ENCODE results near the gene SPATA25.
"Not testable (repeated sequence)": the region's sequence is repeated elsewhere in the genome, so short reads cannot be mapped to it uniquely, and the experiment has no call there.

SPATA25 gene

GRCh38 chr20:45882469-45883099 is 4.8 kb downstream of the SPATA25 start:
- DNase-seq (ENCODE audit: low read depth): no peak
- H3K4me3 ChIP-seq (ENCODE audit: low read length): no peak overlapping the region
- no peak for TF ChIP-seq CTCF (conservative IDR thresholded peaks at IDR 0.05; ENCODE audit: low read length)

GRCh38 chr20:45880988-45881788 is 6.2 kb downstream of the SPATA25 start, which contains the start of gene ZSWIM1:
Gene ZSWIM1, plus strand, starts transcription at chr20:45881227. Its CDS starts 1,366 bp downstream, at chr20:45882593.
- DNase-seq (ENCODE audit: low read depth): peak; percentile 99
- TF ChIP-seq CTCF (conservative IDR thresholded peaks at IDR 0.05; ENCODE audit: low read length): no peak
- peak within 1 kb of the TSS; percentile 94 for H3K4me3 ChIP-seq (ENCODE audit: low read length)

GRCh38 chr20:45878076-45878761 is 9.2 kb downstream of the SPATA25 start:
- DNase-seq (ENCODE audit: low read depth): peak; percentile 75
- no peak overlapping the region for H3K4me3 ChIP-seq (ENCODE audit: low read length)
- TF ChIP-seq CTCF (conservative IDR thresholded peaks at IDR 0.05; ENCODE audit: low read length): no peak

GRCh38 chr20:45874576-45874975 is 12.8 kb downstream of the SPATA25 start:
- H3K4me3 ChIP-seq (ENCODE audit: low read length): no peak overlapping the region
- no peak for TF ChIP-seq CTCF (conservative IDR thresholded peaks at IDR 0.05; ENCODE audit: low read length)
- DNase-seq (ENCODE audit: low read depth): no peak

- not testable (repeated sequence) for H3K4me3 ChIP-seq (ENCODE audit: low read length); DNase-seq (ENCODE audit: low read depth)
Observed at GRCh38 chr20:45874104-45874481, 13.3 kb downstream of the SPATA25 start.

GRCh38 chr20:45873409-45874103 is 13.9 kb downstream of the SPATA25 start:
- H3K4me3 ChIP-seq (ENCODE audit: low read length): no peak overlapping the region
- no peak for DNase-seq (ENCODE audit: low read depth)
- no peak for TF ChIP-seq CTCF (conservative IDR thresholded peaks at IDR 0.05; ENCODE audit: low read length)

- no peak for TF ChIP-seq CTCF (conservative IDR thresholded peaks at IDR 0.05; ENCODE audit: low read length)
- no peak overlapping the region for H3K4me3 ChIP-seq (ENCODE audit: low read length)
- DNase-seq (ENCODE audit: low read depth): no peak
Observed at GRCh38 chr20:45872626-45873025, 14.8 kb downstream of the SPATA25 start.

Data from AG10803 (cell line).